Suprapubic skin (tissue), 4 donors: ENCODE results near the gene HSFX3. TPM values are rescaled to one million over a fixed set of nuclear protein-coding genes. Genes with fewer than 3 reads are reported as not detected.
"Not testable (repeated sequence)": the region's sequence is repeated elsewhere in the genome, so short reads cannot be mapped to it uniquely, and the experiment has no call there.

ENCODE experiments used
- DNase-seq, 2 donors: peaks; one replicate each; pipeline ENCODE4 v3.0.0-alpha.2; 2019; ENCODE audit warnings: low spot score in 2 of 2
- H3K27ac ChIP-seq: fragments of 200-600 bp; sonication (generic); one replicate; pipeline ENCODE4 v1.5.1; 2019
- H3K27me3 ChIP-seq: fragments of 200-600 bp; sonication (generic); one replicate; pipeline ENCODE4 v1.5.1; 2019
- H3K36me3 ChIP-seq: fragments of 200-600 bp; sonication (generic); one replicate; pipeline ENCODE4 v1.5.1; 2019
- H3K4me1 ChIP-seq: fragments of 200-600 bp; sonication (generic); one replicate; pipeline ENCODE4 v1.5.1; 2019
- H3K4me3 ChIP-seq: fragments of 200-600 bp; sonication (generic); one replicate; pipeline ENCODE4 v1.5.1; 2019; ENCODE audit warnings: mild to moderate bottlenecking
- H3K9me3 ChIP-seq: fragments of 200-600 bp; sonication (generic); one replicate; pipeline ENCODE4 v1.5.1; 2019
- CTCF ChIP-seq, 2 donors: fragments of 200-600 bp in 1 of 2; fragments of 450-650 bp in 1 of 2; sonication (generic) in 1 of 2; IDR thresholded peaks; one replicate each; pipeline ENCODE4 v1.5.1; 2016 to 2019; ENCODE audit warnings: antibody characterized with exemption in 2 of 2, mild to moderate bottlenecking in 1 of 2, moderate library complexity in 1 of 2
- EP300 ChIP-seq: sonication (generic); formaldehyde crosslinking; IDR thresholded peaks from one replicate; pipeline ENCODE4 v1.6.1; 2017; ENCODE audit warnings: antibody characterized with exemption
- POLR2A ChIP-seq, 2 donors: fragments of 450-650 bp; IDR thresholded peaks; one replicate each; pipeline ENCODE4 v1.6.1; 2017; ENCODE audit warnings: antibody characterized with exemption in 2 of 2, mild to moderate bottlenecking in 2 of 2, moderate library complexity in 2 of 2
- POLR2AphosphoS5 ChIP-seq, 3 donors: sonication (generic); formaldehyde crosslinking; IDR thresholded peaks; one replicate each; pipeline ENCODE4 v1.6.1; 2017; ENCODE audit warnings: antibody characterized with exemption in 3 of 3
- WGBS: methylation state at CpG from one replicate; pipeline ENCODE4 v1.1.5; 2018; 5-methylcytosine and 5-hydroxymethylcytosine counted together
- total RNA-seq, 4 donors: library from RNA; depleted of rRNA; stranded (reverse); fragments of >200 nt; gene quantifications; one replicate each; pipeline ENCODE4 v1.1.0, GENCODE V29; 2016

HSFX3 gene
- total RNA-seq: not detected

- not testable (repeated sequence) for H3K27me3 ChIP-seq, H3K4me3 ChIP-seq, DNase-seq, H3K4me1 ChIP-seq, H3K27ac ChIP-seq, H3K9me3 ChIP-seq, H3K36me3 ChIP-seq
- no CpG with 5 or more reads among the region's 6 CpGs for WGBS
These were observed at the start of gene HSFX3 for GRCh38 chrX:149549701-149550100. TSS of gene HSFX3 (minus strand) at chrX:149549924. CDS start at chrX:149549852, 72 bp downstream.

DNA sequence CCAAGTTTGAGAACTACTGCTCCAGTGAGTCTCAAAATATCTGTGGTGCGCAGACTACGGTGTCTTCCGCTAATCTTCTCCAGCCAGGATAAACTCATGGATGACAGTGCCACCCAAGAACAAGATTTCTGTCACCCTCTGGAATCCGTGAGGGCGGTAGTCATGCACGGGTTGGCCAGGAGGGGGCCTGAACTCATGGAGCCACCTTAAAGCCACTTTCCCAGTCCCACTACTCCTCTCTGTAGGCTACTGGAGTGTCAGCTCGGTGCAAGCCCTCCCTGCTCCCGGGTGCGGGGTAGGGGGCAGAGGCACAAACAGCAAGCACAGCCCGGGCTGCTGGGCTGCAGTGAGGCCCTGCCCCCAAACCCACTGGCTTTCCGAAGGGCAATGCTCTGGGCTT lies 48.9 kb upstream of the HSFX3 start:
- not testable (repeated sequence) for H3K36me3 ChIP-seq, H3K4me1 ChIP-seq, H3K27me3 ChIP-seq, DNase-seq, H3K27ac ChIP-seq, H3K9me3 ChIP-seq, H3K4me3 ChIP-seq
- WGBS: no CpG with 5 or more reads among the region's 11 CpGs

DNA sequence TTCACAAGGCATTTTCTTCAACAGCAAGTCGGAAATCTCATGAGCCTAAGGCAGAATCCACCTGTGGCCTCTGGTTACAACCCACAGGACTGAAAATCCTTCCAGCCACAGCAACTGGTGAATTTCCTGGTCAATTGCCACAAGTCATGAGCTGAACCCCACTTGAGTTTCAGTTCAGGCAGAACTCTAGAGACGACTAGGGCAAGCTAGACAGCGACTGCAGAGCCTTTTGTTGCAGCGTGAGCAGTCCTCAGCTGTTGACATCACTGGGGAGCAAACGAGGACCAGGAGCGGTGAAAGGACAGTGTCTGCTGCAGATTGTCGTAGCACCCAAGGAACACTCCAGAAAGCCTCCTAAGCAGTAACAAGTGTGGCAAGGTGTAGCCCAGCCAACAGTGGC lies 46.2 kb upstream of the HSFX3 start:
- H3K27me3 ChIP-seq, H3K4me1 ChIP-seq, H3K9me3 ChIP-seq, H3K4me3 ChIP-seq, H3K27ac ChIP-seq, H3K36me3 ChIP-seq, DNase-seq: not testable (repeated sequence)
- no CpG with 5 or more reads among the region's 7 CpGs for WGBS

GRCh38 chrX:149595214-149595613 lies 45.5 kb upstream of the HSFX3 start, which contains the start of gene HSFX2:
TSS of gene HSFX2 (minus strand) at chrX:149595314. CDS start at chrX:149594700, 614 bp downstream.
- not testable (repeated sequence) for H3K27ac ChIP-seq, DNase-seq, H3K4me1 ChIP-seq, H3K27me3 ChIP-seq, H3K9me3 ChIP-seq, H3K36me3 ChIP-seq, H3K4me3 ChIP-seq
- no CpG with 5 or more reads among the region's 17 CpGs for WGBS

DNA sequence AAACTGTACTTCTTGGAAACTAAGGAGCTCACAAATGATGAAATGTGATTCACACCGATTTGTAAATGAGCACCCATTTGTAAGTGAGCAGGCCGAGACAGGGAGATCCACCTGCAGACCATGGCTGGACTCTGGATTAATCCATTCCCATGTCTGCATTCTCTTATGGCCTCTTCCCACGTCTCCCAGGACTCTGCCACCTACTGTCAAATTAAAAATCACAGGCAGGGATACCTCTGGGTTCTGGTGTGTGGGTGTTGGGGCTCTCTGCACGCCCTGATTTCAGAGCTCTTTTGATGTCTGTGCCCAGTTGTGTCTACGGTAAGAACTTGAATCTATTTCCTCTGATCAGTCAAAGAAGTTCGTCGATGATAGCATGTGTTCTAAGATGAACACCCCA lies 41.3 kb upstream of the HSFX3 start:
- H3K36me3 ChIP-seq, H3K27ac ChIP-seq, H3K4me3 ChIP-seq, H3K9me3 ChIP-seq, H3K4me1 ChIP-seq, H3K27me3 ChIP-seq, DNase-seq: not testable (repeated sequence)
- WGBS: no CpG with 5 or more reads among the region's 7 CpGs

GRCh38 chrX:149587359-149587758 lies 37.6 kb upstream of the HSFX3 start, which contains the start of gene MAGEA9B:
TSS of gene MAGEA9B (minus strand) at chrX:149587459. CDS start at chrX:149583179, 4,280 bp downstream.
- not testable (repeated sequence) for H3K4me1 ChIP-seq, H3K9me3 ChIP-seq, H3K36me3 ChIP-seq, H3K4me3 ChIP-seq, H3K27me3 ChIP-seq, H3K27ac ChIP-seq, DNase-seq
- WGBS: no CpG with 5 or more reads among the region's 12 CpGs

DNA sequence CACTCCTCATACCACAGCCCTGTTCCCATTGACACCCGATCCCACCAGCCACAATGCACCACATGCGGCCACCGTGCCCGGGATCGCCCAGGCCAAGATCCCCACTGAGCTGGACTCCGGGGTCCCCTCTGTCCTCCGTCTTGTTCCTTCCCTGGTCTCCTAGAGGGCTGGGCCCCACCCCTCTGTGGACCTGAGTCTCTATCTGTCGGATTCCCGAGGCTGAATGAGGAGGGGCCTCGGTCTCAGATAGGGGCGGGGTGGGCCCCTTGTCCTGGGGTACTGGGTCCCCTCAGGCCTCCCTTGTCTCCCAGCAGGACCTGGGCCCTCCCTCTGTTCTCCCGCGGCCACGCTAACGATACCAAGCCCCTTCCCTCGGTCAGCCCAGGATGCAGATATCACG lies 35.9 kb upstream of the HSFX3 start:
- DNase-seq, H3K27me3 ChIP-seq, H3K9me3 ChIP-seq, H3K36me3 ChIP-seq, H3K4me1 ChIP-seq, H3K4me3 ChIP-seq, H3K27ac ChIP-seq: not testable (repeated sequence)
- WGBS: no CpG with 5 or more reads among the region's 17 CpGs

DNA sequence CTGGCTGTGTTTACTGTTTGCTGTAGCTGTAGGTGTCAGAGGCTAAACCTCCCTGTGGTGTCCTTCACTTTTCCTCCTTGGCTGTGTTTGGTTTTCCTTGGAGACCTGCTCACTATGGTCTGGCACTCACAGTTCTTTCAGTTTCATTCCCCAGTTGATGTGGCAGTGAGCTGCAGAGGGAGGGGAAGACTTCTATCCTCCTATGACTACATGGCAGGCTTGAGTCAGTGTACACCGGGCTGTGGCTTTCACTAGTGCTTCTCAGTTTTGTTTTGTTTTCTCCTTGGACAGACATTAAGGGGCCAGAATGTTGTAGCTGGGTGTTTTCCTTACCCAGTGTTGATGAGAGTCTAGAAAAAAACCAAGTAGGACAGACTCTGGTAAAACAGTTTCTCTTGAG lies 23.7 kb upstream of the HSFX3 start:
- not testable (repeated sequence) for H3K4me3 ChIP-seq, H3K9me3 ChIP-seq, H3K27me3 ChIP-seq, H3K27ac ChIP-seq, DNase-seq, H3K36me3 ChIP-seq, H3K4me1 ChIP-seq
- WGBS: no CpG with 5 or more reads among the region's 1 CpG

GRCh38 chrX:149572743-149573142 lies 23.0 kb upstream of the HSFX3 start:
- no peak for DNase-seq
- Histone ChIP-seq H3K36me3 (no peaks in the 10 kb centered on the region), H3K9me3 (no peaks in the 10 kb centered on the region), H3K27ac (no peak overlapping the region), H3K27me3 (no peaks in the 10 kb centered on the region), H3K4me3 (no peak overlapping the region), H3K4me1 (no peaks in the 10 kb centered on the region)
- WGBS: 33% methylated on average over 1 of the region's 1 CpG
- TF ChIP-seq EP300: no peak
- TF ChIP-seq POLR2A (IDR thresholded peaks at IDR 0.05): no peak
- TF ChIP-seq POLR2AphosphoS5 (IDR thresholded peaks at IDR 0.05): no peak
- no peak for TF ChIP-seq CTCF (IDR thresholded peaks at IDR 0.05)

GRCh38 chrX:149571770-149572169 lies 22.0 kb upstream of the HSFX3 start:
- Histone ChIP-seq H3K4me3 (no peak overlapping the region), H3K27me3 (no peaks in the 10 kb centered on the region), H3K4me1 (no peaks in the 10 kb centered on the region), H3K36me3 (no peaks in the 10 kb centered on the region), H3K27ac (no peak overlapping the region), H3K9me3 (no peaks in the 10 kb centered on the region)
- no peak for TF ChIP-seq POLR2AphosphoS5 (IDR thresholded peaks at IDR 0.05)
- TF ChIP-seq POLR2A (IDR thresholded peaks at IDR 0.05): no peak
- no peak for TF ChIP-seq EP300
- no peak for TF ChIP-seq CTCF (IDR thresholded peaks at IDR 0.05)
- 76% methylated on average over 7 of the region's 7 CpGs for WGBS
- no peak for DNase-seq
